ENCODE data around the gene TOX2.

DNA sequence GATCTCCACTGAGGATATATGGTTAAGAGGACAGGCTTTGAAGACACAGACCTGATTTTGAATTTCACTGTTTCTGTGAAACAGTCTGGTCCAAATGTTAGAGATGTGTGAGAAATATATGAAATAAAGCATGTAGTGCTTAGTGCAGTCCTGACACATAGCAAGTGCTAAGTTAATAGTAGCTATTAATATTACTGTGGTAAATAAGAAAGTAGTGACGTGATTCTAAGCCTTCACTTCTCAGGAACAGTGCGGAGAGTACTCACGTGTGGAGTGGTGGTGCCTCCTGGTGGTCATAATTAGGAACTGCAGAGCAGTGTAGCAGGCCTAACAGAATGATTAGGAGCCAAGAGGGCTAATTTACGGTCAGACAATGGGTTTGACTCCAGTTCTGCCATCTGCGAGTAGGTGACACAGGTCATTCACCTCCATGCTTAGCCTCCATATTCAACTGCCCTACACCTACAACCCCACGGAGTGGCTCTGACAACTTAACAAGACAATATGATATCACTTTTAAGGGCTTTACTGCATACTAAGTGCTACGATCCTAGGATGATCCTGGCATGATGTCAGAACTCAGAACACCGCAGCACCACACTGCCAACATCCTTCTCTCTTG is 166.1 kb downstream of the TOX2 start:
- no peak for TF ChIP-seq GATA2 (IDR thresholded peaks at IDR 0.05; ENCODE audit: low read depth, low read length)
- TF ChIP-seq GATA3 (IDR thresholded peaks at IDR 0.05; ENCODE audit: low read depth, low read length): no peak
